OCI-LY1 (cell line): ENCODE data around the gene SLIT3.

Experiments
- H2AFZ ChIP-seq: fragments of 200-600 bp; sonication (generic), shearing (Covaris generic); 2 replicates; pipeline ENCODE4 v1.6.0; 2014; ENCODE audit warnings: antibody characterized with exemption, mild to moderate bottlenecking, low read length
- H3F3A ChIP-seq: fragments of 200-600 bp; sonication (generic), shearing (Covaris generic); 2 replicates; pipeline ENCODE4 v1.6.0; 2014; ENCODE audit warnings: mild to moderate bottlenecking, antibody characterized with exemption, low read length, moderate library complexity; ENCODE audit not compliant: insufficient read depth
- H3K27ac ChIP-seq: fragments of 200-600 bp; sonication (generic); 2 replicates; pipeline ENCODE4 v1.5.1; 2014; ENCODE audit warnings: low read length, mixed run types, mild to moderate bottlenecking, low read depth; ENCODE audit not compliant: poor library complexity, severe bottlenecking
- H3K27me3 ChIP-seq: fragments of 200-600 bp; sonication (generic); 2 replicates; pipeline ENCODE4 v1.6.0; 2014; ENCODE audit warnings: antibody characterized with exemption, mild to moderate bottlenecking, low read length, moderate library complexity; ENCODE audit not compliant: insufficient read depth
- H3K36me3 ChIP-seq: fragments of 200-600 bp; sonication (generic); 2 replicates; pipeline ENCODE4 v1.6.1; 2014; ENCODE audit warnings: mild to moderate bottlenecking, antibody characterized with exemption, low read length, moderate library complexity, mixed read lengths; ENCODE audit not compliant: insufficient read depth
- H3K4me1 ChIP-seq: fragments of 200-600 bp; sonication (generic); 2 replicates; pipeline ENCODE4 v1.5.1; 2014; ENCODE audit warnings: mild to moderate bottlenecking, low read length, moderate library complexity; ENCODE audit not compliant: insufficient read depth, severe bottlenecking
- H3K4me2 ChIP-seq: fragments of 200-600 bp; sonication (generic), shearing (Covaris generic); 2 replicates; pipeline ENCODE4 v1.6.1; 2014; ENCODE audit warnings: low read length
- H3K4me3 ChIP-seq: fragments of 200-600 bp; sonication (generic); 2 replicates; pipeline ENCODE4 v1.5.1; 2014; ENCODE audit warnings: low read length, low read depth, mild to moderate bottlenecking, mixed read lengths; ENCODE audit not compliant: poor library complexity, severe bottlenecking
- H3K79me2 ChIP-seq: fragments of 200-600 bp; shearing (Covaris generic); 2 replicates; pipeline ENCODE4 v1.6.1; 2016; ENCODE audit warnings: mixed run types, low read length, mixed read lengths; ENCODE audit not compliant: insufficient read depth
- H3K9ac ChIP-seq: fragments of 200-600 bp; sonication (generic), shearing (Covaris generic); 2 replicates; pipeline ENCODE4 v1.6.1; 2014; ENCODE audit warnings: mild to moderate bottlenecking, low read length, mixed read lengths
- H3K9me2 ChIP-seq: fragments of 200-600 bp; sonication (generic), shearing (Covaris generic); 2 replicates; pipeline ENCODE4 v1.6.1; 2014; ENCODE audit warnings: low read depth, mild to moderate bottlenecking, low read length, mixed read lengths
- H3K9me3 ChIP-seq: fragments of 200-600 bp; shearing (Covaris generic); 2 replicates; pipeline ENCODE4 v1.6.1; 2014; ENCODE audit warnings: low read length, mixed read lengths
- H4K20me1 ChIP-seq: fragments of 200-600 bp; sonication (generic), shearing (Covaris generic); 2 replicates; pipeline ENCODE4 v1.6.0; 2016; ENCODE audit warnings: mild to moderate bottlenecking, low read length; ENCODE audit not compliant: insufficient read depth
- CTCF ChIP-seq: fragments of 200-600 bp; sonication (generic), shearing (Covaris generic); IDR thresholded peaks from 2 replicates; pipeline ENCODE4 v1.5.1; 2017; ENCODE audit warnings: mild to moderate bottlenecking, antibody characterized with exemption, low read length, moderate library complexity, mixed read lengths
- EZH2 ChIP-seq: fragments of 200-600 bp; sonication (generic), shearing (Covaris generic); IDR thresholded peaks from 2 replicates; pipeline ENCODE4 v1.8.0; 2017; ENCODE audit warnings: borderline replicate concordance, mixed run types, mild to moderate bottlenecking, antibody characterized with exemption, low read length, moderate library complexity, mixed read lengths

SLIT3 gene

GRCh38 chr5:169104937-169105494 lies 195.9 kb downstream of the SLIT3 start:
- no peak overlapping the region for H2AFZ ChIP-seq
- H3K4me2 ChIP-seq = no peak overlapping the region

GRCh38 chr5:169103586-169104181 lies 197.3 kb downstream of the SLIT3 start:
- H3K9me2 ChIP-seq = no peaks in the 10 kb centered on the region
- no peaks in the 10 kb centered on the region for H3K79me2 ChIP-seq
- no peaks in the 10 kb centered on the region for H3K36me3 ChIP-seq
- no peak overlapping the region for H2AFZ ChIP-seq
- H4K20me1 ChIP-seq = no peaks in the 10 kb centered on the region
- no peaks in the 10 kb centered on the region for H3K4me1 ChIP-seq
- no peak overlapping the region for H3K9ac ChIP-seq
- H3K4me3 ChIP-seq = no peak overlapping the region
- no peaks in the 10 kb centered on the region for H3K9me3 ChIP-seq
- no peaks in the 10 kb centered on the region for H3F3A ChIP-seq
- TF ChIP-seq CTCF = no peak
- no peak for TF ChIP-seq EZH2
- H3K4me2 ChIP-seq = no peak overlapping the region
- no peak overlapping the region for H3K27ac ChIP-seq
- 0 out of 2 replicates have a peak, but pooled peaks cover 6% of the 10 kb centered on the region for H3K27me3 ChIP-seq

More at GRCh38 chr5:169104937-169105494, 195.9 kb downstream of the SLIT3 start:
- Histone ChIP-seq H3K79me2 (no peaks in the 10 kb centered on the region), H3K9me2 (no peaks in the 10 kb centered on the region), H3K9ac (no peak overlapping the region), H4K20me1 (no peaks in the 10 kb centered on the region), H3K9me3 (no peaks in the 10 kb centered on the region), H3F3A (no peaks in the 10 kb centered on the region), H3K36me3 (no peaks in the 10 kb centered on the region), H3K27me3 (0 out of 2 replicates have a peak, but pooled peaks cover 1% of the 10 kb centered on the region), H3K4me3 (no peak overlapping the region), H3K27ac (no peak overlapping the region), H3K4me1 (no peaks in the 10 kb centered on the region)
- no peak for TF ChIP-seq EZH2
- TF ChIP-seq CTCF = no peak

- no peak overlapping the region for H2AFZ ChIP-seq
- no peak overlapping the region for H3K4me2 ChIP-seq
- no peak overlapping the region for H3K9ac ChIP-seq
- no peaks in the 10 kb centered on the region for H4K20me1 ChIP-seq
- no peaks in the 10 kb centered on the region for H3K4me1 ChIP-seq
- H3K9me3 ChIP-seq = no peaks in the 10 kb centered on the region
- TF ChIP-seq EZH2 (no peak), CTCF (no peak)
- H3K27me3 ChIP-seq = 0 out of 2 replicates have a peak, but pooled peaks cover 6% of the 10 kb centered on the region
- H3K36me3 ChIP-seq = no peaks in the 10 kb centered on the region
- no peaks in the 10 kb centered on the region for H3K9me2 ChIP-seq
- no peak overlapping the region for H3K27ac ChIP-seq
- no peak overlapping the region for H3K4me3 ChIP-seq
- H3K79me2 ChIP-seq = no peaks in the 10 kb centered on the region
- H3F3A ChIP-seq = no peaks in the 10 kb centered on the region
These were observed 199.0 kb downstream of the SLIT3 start for GRCh38 chr5:169101966-169102365.
